B cell (primary cell): ENCODE results near the gene MRTFA. TPM values are rescaled to one million over a fixed set of nuclear protein-coding genes. Genes with fewer than 3 reads are reported as not detected.
A peak's percentile ranks its signal among the peaks of the same experiment; 100 is the strongest.

Experiments
- ATAC-seq: fragments of 200-7000 bp; cut with Tn5 transposase; one replicate; pipeline ENCODE4 v1.10.0; 2021; ENCODE audit warnings: low read depth, mild to moderate bottlenecking, moderate number of reproducible peaks, moderate library complexity
- CTCF ChIA-PET: fragments of 350-600 bp; sonication (Branson Sonifier 250); formaldehyde crosslinking; loops from one replicate; lab custom pipeline; 2021; ENCODE audit warnings: antibody characterized with exemption, inconsistent platforms; lab: Charles Lee
- POLR2A ChIA-PET: fragments of 350-600 bp; sonication (Branson Sonifier 250); formaldehyde crosslinking; loops from one replicate; lab custom pipeline; 2021; ENCODE audit warnings: antibody characterized with exemption; lab: Charles Lee
- DNase-seq: peaks from one replicate; pipeline ENCODE4 v3.0.0; 2013
- H2AFZ ChIP-seq: 2 replicates; pipeline ENCODE4 v1.6.1; 2012; ENCODE audit warnings: mild to moderate bottlenecking, low read depth, low read length; ENCODE audit not compliant: insufficient read depth, poor library complexity, severe bottlenecking
- H3K27ac ChIP-seq, 2 donors: 1 replicate in 1 of 2; 2 replicates in 1 of 2; pipeline ENCODE4 v1.5.1; 2012 to 2013; ENCODE audit warnings: low read length in 2 of 2, mild to moderate bottlenecking in 2 of 2, moderate library complexity in 1 of 2
- H3K27me3 ChIP-seq, 4 experiments: fragments of 200-600 bp in 1 of 4; sonication (generic) in 1 of 4; replicated peaks in 1 of 4; 1 replicate in 2 of 4; 2 replicates in 2 of 4; pipeline versions ENCODE4 v1.6.1 to v1.7.0; 2013 to 2016; ENCODE audit warnings: low read length in 3 of 4, mild to moderate bottlenecking in 2 of 4, mixed read lengths in 1 of 4, moderate library complexity in 1 of 4; ENCODE audit not compliant: insufficient read depth in 4 of 4, control insufficient read depth in 3 of 4; ENCODE audit errors: control extremely low read depth in 1 of 4
- H3K36me3 ChIP-seq, 2 experiments: replicated peaks in 1 of 2; 1 replicate in 1 of 2; 2 replicates in 1 of 2; pipeline versions ENCODE4 v1.6.1 to v1.7.1; 2013; ENCODE audit warnings: low read length in 1 of 2; ENCODE audit not compliant: insufficient read depth in 2 of 2, control insufficient read depth in 1 of 2; ENCODE audit errors: control extremely low read depth in 1 of 2, extremely low read depth in 1 of 2
- H3K4me1 ChIP-seq, 2 donors: fragments of 200-600 bp in 1 of 2; sonication (generic) in 1 of 2; 1 replicate in 1 of 2; 2 replicates in 1 of 2; pipeline versions ENCODE4 v1.5.1 to v1.6.1; 2013 to 2017; ENCODE audit warnings: low read length in 2 of 2; ENCODE audit not compliant: control insufficient read depth in 2 of 2, insufficient read depth in 2 of 2
- H3K4me2 ChIP-seq: replicated peaks from 2 replicates; pipeline ENCODE3; 2012; ENCODE audit warnings: mild to moderate bottlenecking, low read depth, low read length; ENCODE audit not compliant: poor library complexity, severe bottlenecking
- H3K4me3 ChIP-seq, 5 experiments: fragments of 200-600 bp in 1 of 5; sonication (generic) in 1 of 5; 1 replicate in 3 of 5; 2 replicates in 2 of 5; pipeline versions ENCODE4 v1.5.1 to v1.7.0; 2011 to 2016; ENCODE audit warnings: low read length in 4 of 5, mild to moderate bottlenecking in 4 of 5, low read depth in 2 of 5, control low read depth in 1 of 5, moderate library complexity in 1 of 5; ENCODE audit not compliant: insufficient read depth in 1 of 5; ENCODE audit errors: control extremely low read depth in 1 of 5, extremely low read depth in 1 of 5
- H3K79me2 ChIP-seq: fragments of 200-600 bp; sonication (generic); one replicate; pipeline ENCODE4 v1.6.0; 2016; ENCODE audit warnings: low read length; ENCODE audit not compliant: control insufficient read depth, insufficient read depth
- H3K9ac ChIP-seq: fragments of 200-600 bp; sonication (generic); 2 replicates; pipeline ENCODE4 v1.6.1; 2017; ENCODE audit warnings: mild to moderate bottlenecking, low read length, moderate library complexity
- H3K9me3 ChIP-seq, 3 donors: one replicate each; pipeline versions ENCODE4 v1.6.1 to v1.7.1; 2013; ENCODE audit warnings: low read length in 2 of 3; ENCODE audit not compliant: control insufficient read depth in 2 of 3, insufficient read depth in 1 of 3; ENCODE audit errors: control extremely low read depth in 1 of 3
- H4K20me1 ChIP-seq: 2 replicates; pipeline ENCODE4 v1.6.0; 2012; ENCODE audit warnings: mild to moderate bottlenecking, low read length; ENCODE audit not compliant: insufficient read depth, control insufficient read depth, poor library complexity, severe bottlenecking
- H3K27ac Mint-ChIP-seq: one replicate; pipeline ENCODE4 v1.8.0; 2021; ENCODE audit warnings: mixed read lengths
- H3K27me3 Mint-ChIP-seq: one replicate; pipeline ENCODE4 v1.8.0; 2021; ENCODE audit warnings: mixed read lengths
- H3K4me1 Mint-ChIP-seq: one replicate; pipeline ENCODE4 v1.8.0; 2021; ENCODE audit warnings: mixed read lengths
- H3K4me3 Mint-ChIP-seq: one replicate; pipeline ENCODE4 v1.8.0; 2021; ENCODE audit warnings: mixed read lengths
- H3K9me3 Mint-ChIP-seq: one replicate; pipeline ENCODE4 v1.8.0; 2022; ENCODE audit warnings: mixed read lengths; ENCODE audit not compliant: insufficient read depth
- CTCF ChIP-seq: fragments of 200-600 bp; IDR thresholded peaks from one replicate; pipeline ENCODE4 v1.8.0; 2022; ENCODE audit warnings: antibody characterized with exemption, mild to moderate bottlenecking
- EZH2 ChIP-seq: IDR thresholded peaks from 2 replicates; pipeline ENCODE4 v1.6.1; 2012; ENCODE audit warnings: borderline replicate concordance, low read depth, mild to moderate bottlenecking, moderate library complexity, low read length; ENCODE audit not compliant: insufficient read depth, poor library complexity, severe bottlenecking
- WGBS: methylation state at CpG from one replicate; pipeline ENCODE4 v1.1.5; 2013; ENCODE audit warnings: missing lambda C conversion rate; ENCODE audit not compliant: insufficient coverage; 5-methylcytosine and 5-hydroxymethylcytosine counted together
- intact Hi-C: fragments of 100-400 bp; cut with micrococcal nuclease; formaldehyde crosslinking; loops from one replicate; pipeline ENCODE4 v1.10.0; 2022
- polyA plus RNA-seq: library from polyadenylated mRNA; depleted of rRNA; stranded (reverse); fragments of >200 nt; gene quantifications from 2 replicates; pipeline ENCODE4 v1.2.3, GENCODE V29; 2012
- total RNA-seq, 2 donors: library from RNA; stranded (reverse); fragments of 120-200 nt in 1 of 2; gene quantifications; 1 replicate in 1 of 2; 2 replicates in 1 of 2; pipeline versions ENCODE4 v1.2.3 to v1.2.4, GENCODE V29; 2013 to 2022

Gene MRTFA
- total and polyA plus RNA-seq, 2 donors (not counting 1 experiment from before 2014, with no cell fraction given) = 28.9 to 82.6 TPM

DNA sequence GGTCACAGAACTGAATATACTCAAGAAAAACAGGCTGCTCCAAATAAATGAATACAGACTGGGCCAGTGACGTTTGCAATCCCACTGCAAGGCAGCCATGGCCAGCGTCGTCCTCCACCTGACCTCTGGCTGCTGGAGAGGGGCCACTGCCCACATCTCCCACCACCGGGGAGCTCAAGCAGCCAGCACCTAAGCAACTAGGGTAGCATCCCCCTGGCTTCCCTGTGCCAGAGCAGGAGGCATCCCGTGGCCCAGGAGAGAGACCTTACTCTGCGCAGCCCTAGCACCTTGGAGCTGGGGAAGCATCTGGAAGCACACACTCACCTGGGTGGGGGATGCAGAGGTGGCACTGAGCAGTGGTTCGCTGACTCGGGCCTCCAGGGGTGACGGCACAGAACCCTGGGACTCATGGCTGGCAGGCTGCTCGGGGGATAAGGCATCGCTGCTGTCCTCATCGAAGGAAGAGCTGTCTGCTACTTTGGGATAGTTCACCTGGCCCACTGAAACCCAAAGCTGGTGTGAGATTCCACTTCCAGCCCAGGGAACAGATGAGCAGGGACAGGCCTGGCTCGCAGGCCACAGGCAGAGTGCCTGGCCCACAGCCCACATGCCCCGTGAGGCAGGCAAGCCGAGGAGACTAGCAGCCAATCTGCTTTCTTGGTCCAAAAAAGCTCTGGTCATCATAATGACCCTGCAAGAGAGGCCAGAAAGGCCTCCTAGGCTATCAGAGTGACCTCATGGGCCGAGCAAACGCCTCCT is 212.5 kb downstream of the MRTFA start:
- POLR2A ChIA-PET = no interaction called here
- no peak for ATAC-seq
- Histone ChIP-seq H3K4me2 (no peak overlapping the region), H3K9me3 (no peaks in the 10 kb centered on the region), H3K9ac (no peak overlapping the region), H3K27ac (no peak overlapping the region), H3K27me3 (no peaks in the 10 kb centered on the region), H3K4me3 (no peak overlapping the region), H4K20me1 (peaks cover 56% of the 10 kb centered on the region), H3K79me2 (peaks cover 83% of the 10 kb centered on the region), H3K36me3 (peaks cover 11 to 100% of the 10 kb centered on the region in 2 experiments), H3K4me1 (peaks cover under 1 to 13% of the 10 kb centered on the region in 2 donors), H2AFZ (no peak overlapping the region)
- TF ChIP-seq EZH2 = no peak
- no peak for DNase-seq
- Mint-ChIP-seq H3K4me3 (no peak overlapping the region), H3K27me3 (no peaks in the 10 kb centered on the region), H3K27ac (peak overlapping the region; percentile 56), H3K9me3 (no peaks in the 10 kb centered on the region), H3K4me1 (peaks cover 18% of the 10 kb centered on the region)
- CTCF ChIA-PET = interaction anchor here (5.7 kb wide), 1 partner anchor 12 kb away, joined by 26 read pairs; no protein-coding TSS in a partner anchor
- intact Hi-C loops = no loop called here
- 98% methylated on average over 17 of the region's 17 CpGs for WGBS

DNA sequence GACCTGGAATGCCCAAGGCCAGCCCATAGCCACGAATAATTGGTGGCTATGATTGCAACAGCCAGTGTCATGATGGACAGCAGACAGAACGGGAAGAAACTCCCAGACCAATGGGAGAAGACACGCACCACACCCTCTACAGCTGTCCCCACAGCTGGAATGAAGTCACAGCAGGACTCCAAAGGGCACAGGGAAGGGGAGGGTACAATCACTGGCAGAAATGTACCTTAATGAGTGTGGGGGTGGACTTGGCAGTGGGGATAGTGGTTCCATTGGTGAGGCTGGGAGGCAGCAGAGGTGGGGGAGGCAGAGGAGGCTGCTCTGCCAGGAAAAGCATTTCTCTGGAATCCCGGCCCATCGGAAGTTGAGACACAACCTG is 213.2 kb downstream of the MRTFA start:
- H2AFZ ChIP-seq = no peak overlapping the region
- DNase-seq (no peak), ATAC-seq (no peak)
- H4K20me1 ChIP-seq = peaks cover 55% of the 10 kb centered on the region
- peaks cover 77% of the 10 kb centered on the region for H3K79me2 ChIP-seq
- H3K36me3 ChIP-seq = peaks cover 8 to 98% of the 10 kb centered on the region in 2 experiments
- H3K27me3 ChIP-seq = no peaks in the 10 kb centered on the region
- H3K4me3 ChIP-seq = no peak overlapping the region
- no peaks in the 10 kb centered on the region for H3K27me3 Mint-ChIP-seq
- no peak for TF ChIP-seq EZH2
- no peak for TF ChIP-seq CTCF
- no peak overlapping the region for H3K4me2 ChIP-seq
- peaks cover 7 to 17% of the 10 kb centered on the region in 2 donors for H3K4me1 ChIP-seq
- no peak overlapping the region for H3K9ac ChIP-seq
- no peaks in the 10 kb centered on the region for H3K9me3 Mint-ChIP-seq
- ChIA-PET POLR2A (no interaction called here), CTCF (interaction anchor here (5.7 kb wide), 1 partner anchor 13 kb away, joined by 26 read pairs; no protein-coding TSS in a partner anchor)
- 96% methylated on average over 5 of the region's 5 CpGs for WGBS
- peak overlapping the region; percentile 56 for H3K27ac Mint-ChIP-seq
- no peaks in the 10 kb centered on the region for H3K9me3 ChIP-seq
- H3K27ac ChIP-seq = no peak overlapping the region
- peaks cover 17% of the 10 kb centered on the region for H3K4me1 Mint-ChIP-seq
- no peak overlapping the region for H3K4me3 Mint-ChIP-seq
- intact Hi-C loops = no loop called here
